ENCODE measurements around the gene TSTD1. TPM values are rescaled to one million over a fixed set of nuclear protein-coding genes. Genes with fewer than 3 reads are reported as not detected.
A peak's percentile ranks its signal among the peaks of the same experiment; 100 is the strongest.
"Not testable (repeated sequence)": the region's sequence is repeated elsewhere in the genome, so short reads cannot be mapped to it uniquely, and the experiment has no call there.

TSTD1 gene
- total RNA-seq, 6 donors from 2014 or later = 56.2 to 170 (median 113) TPM

DNA sequence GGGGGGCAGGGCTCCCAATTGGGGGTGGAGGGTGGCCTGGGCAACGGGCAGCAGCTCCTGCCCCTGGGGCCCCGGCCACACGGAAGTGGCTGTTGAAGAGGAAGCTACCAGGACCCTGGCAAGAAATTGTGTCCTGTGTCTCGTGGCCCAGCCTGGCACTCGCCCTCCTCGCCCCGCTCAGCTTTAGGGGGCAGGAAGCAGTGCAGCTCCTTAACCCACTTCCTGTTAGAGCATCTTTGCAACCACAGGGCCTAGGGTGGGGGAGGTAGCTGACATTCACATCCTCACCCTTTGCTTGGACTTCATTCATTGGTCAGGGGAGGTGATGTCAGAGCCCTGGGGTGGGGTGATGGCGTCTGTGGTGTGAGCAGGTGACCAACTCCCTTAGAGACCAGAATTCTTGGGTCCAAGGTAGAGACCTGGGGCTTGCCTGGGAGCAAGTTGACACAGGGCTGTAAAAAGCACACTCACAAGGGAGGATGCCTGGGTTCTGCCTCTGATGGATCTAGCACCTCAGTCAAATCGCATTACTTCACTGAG lies 31.0 kb upstream of the TSTD1 start, which contains the start of gene ARHGAP30:
Gene ARHGAP30, minus strand, starts transcription at position 161 of the 540 bp plus-strand sequence. CDS start 267 bp downstream, outside the sequence.
- Histone ChIP-seq H3K4me1 (peaks cover 0 to 14% (median 6%) of the 10 kb centered on the region in 4 donors), H3K27ac (peak within 1 kb of the TSS; percentile 82 to 93 (median 88)), H3K9me3 (no peaks in the 10 kb centered on the region), H3K27me3 (no peaks in the 10 kb centered on the region), H3K36me3 (no peaks in the 10 kb centered on the region), H3K4me3 (peak within 1 kb of the TSS; percentile 35 to 58 (median 46))
- WGBS, 2 donors = 54 to 64% methylated on average over 3 to 8 of the region's 9 CpGs
- DNase-seq = peak; percentile 82 to 90
- ATAC-seq (ENCODE audit: low FRiP score in 2 of 2) = peak; percentile 76 to 86
- TF ChIP-seq, protein P1, sequence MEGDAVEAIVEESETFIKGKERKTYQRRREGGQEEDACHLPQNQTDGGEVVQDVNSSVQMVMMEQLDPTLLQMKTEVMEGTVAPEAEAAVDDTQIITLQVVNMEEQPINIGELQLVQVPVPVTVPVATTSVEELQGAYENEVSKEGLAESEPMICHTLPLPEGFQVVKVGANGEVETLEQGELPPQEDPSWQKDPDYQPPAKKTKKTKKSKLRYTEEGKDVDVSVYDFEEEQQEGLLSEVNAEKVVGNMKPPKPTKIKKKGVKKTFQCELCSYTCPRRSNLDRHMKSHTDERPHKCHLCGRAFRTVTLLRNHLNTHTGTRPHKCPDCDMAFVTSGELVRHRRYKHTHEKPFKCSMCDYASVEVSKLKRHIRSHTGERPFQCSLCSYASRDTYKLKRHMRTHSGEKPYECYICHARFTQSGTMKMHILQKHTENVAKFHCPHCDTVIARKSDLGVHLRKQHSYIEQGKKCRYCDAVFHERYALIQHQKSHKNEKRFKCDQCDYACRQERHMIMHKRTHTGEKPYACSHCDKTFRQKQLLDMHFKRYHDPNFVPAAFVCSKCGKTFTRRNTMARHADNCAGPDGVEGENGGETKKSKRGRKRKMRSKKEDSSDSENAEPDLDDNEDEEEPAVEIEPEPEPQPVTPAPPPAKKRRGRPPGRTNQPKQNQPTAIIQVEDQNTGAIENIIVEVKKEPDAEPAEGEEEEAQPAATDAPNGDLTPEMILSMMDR (IDR thresholded peaks at IDR 0.05) = no peak
- peak; percentile 74 to 79 for TF ChIP-seq POLR2AphosphoS5 (IDR thresholded peaks at IDR 0.05)
- TF ChIP-seq EP300 (IDR thresholded peaks at IDR 0.05) = no peak
- peak in 1 of 4 donors; percentile 74 for TF ChIP-seq POLR2A (IDR thresholded peaks at IDR 0.05)

DNA sequence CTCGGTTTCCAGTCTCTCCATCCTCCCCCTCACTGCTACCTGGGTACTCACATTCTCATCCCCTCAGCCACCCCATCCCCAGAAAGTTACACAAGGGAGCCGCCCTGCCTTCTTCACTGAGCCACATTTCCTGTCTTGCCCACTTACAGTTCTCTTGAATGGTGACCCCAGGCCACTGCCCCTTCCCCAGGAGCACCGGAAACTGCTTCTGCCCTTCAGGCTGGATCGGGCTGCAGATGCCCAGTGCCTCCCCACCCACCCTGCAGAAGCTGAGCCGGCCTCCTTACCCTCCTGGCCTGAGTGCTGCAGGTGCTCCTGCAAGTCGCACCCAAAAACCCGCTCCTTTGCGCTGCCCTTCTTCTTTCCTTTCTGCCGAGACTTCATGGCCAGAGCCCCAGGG lies 30.5 kb upstream of the TSTD1 start:
- H3K27me3 ChIP-seq = no peaks in the 10 kb centered on the region
- ATAC-seq (ENCODE audit: low FRiP score in 2 of 2) (no peak), DNase-seq (no peak)
- peaks cover 0 to 14% (median 6%) of the 10 kb centered on the region in 4 donors for H3K4me1 ChIP-seq
- H3K27ac ChIP-seq = peak overlapping the region; percentile 82 to 93 (median 88)
- H3K9me3 ChIP-seq = no peaks in the 10 kb centered on the region
- peak overlapping the region; percentile 35 to 58 (median 46) for H3K4me3 ChIP-seq
- no peak for TF ChIP-seq POLR2AphosphoS5 (IDR thresholded peaks at IDR 0.05)
- TF ChIP-seq POLR2A (IDR thresholded peaks at IDR 0.05) = no peak
- WGBS, 2 donors = 47 to 56% methylated on average over 5 to 7 of the region's 9 CpGs
- no peaks in the 10 kb centered on the region for H3K36me3 ChIP-seq

DNA sequence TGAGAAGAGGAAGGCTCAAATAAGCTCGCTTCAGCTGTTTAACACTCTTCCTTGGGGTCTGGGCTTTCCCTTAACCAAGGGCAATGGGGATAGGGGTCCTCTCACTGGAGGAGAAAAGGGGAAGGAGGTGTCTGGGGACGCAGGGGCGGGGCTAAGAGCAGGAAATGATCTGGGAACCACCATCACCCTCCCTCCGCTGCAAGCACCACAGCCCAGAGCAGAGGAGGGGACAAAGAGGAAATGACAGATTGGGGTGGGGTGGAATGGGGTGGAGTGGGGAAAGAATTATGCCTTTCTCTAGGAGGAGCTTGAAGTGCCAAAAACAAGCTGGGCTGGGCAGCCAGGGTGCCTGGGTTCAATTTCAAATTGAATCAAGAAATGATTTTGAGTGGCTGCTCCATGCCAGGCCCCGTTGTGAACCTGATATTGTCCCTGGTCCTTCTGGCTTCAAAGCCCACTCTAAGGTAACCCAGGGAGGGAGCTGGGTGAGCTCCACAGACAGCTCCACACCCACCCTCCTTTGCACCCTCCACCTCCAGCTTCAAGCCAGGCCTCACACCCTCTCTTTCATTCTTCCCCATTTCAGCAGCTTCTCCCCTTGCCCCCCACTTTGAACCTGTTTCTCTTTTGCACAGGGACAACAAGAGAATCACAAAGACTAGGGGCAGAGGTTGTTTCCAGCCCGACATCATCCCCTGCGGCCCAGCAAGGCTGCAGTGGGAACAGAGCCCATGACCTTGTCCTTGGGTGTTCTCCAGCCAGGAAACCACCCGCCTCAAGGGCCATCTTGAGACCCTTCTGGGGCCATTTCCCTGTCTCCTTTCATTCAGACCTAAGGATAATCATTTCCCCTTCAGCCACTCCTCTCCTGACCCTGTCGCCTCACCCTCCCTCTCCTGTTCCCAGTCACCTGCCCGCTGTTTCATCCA lies 29.8 kb upstream of the TSTD1 start:
- ATAC-seq (ENCODE audit: low FRiP score in 2 of 2) = peak; percentile 86 to 88
- H3K9me3 ChIP-seq = no peaks in the 10 kb centered on the region
- peak overlapping the region; percentile 82 to 93 (median 88) for H3K27ac ChIP-seq
- H3K36me3 ChIP-seq = no peaks in the 10 kb centered on the region
- H3K27me3 ChIP-seq = no peaks in the 10 kb centered on the region
- peak in 1 of 2 donors; percentile 85 for DNase-seq
- H3K4me1 ChIP-seq = peaks cover 0 to 14% (median 6%) of the 10 kb centered on the region in 4 donors
- 43 to 55% methylated on average over 10 of the region's 10 CpGs for WGBS, 2 donors
- peak overlapping the region; percentile 35 to 58 (median 46) for H3K4me3 ChIP-seq
- TF ChIP-seq, protein P1 (IDR thresholded peaks at IDR 0.05) = no peak
- TF ChIP-seq EP300 (IDR thresholded peaks at IDR 0.05) (no peak), POLR2AphosphoS5 (IDR thresholded peaks at IDR 0.05) (peak; percentile 51 to 60)

DNA sequence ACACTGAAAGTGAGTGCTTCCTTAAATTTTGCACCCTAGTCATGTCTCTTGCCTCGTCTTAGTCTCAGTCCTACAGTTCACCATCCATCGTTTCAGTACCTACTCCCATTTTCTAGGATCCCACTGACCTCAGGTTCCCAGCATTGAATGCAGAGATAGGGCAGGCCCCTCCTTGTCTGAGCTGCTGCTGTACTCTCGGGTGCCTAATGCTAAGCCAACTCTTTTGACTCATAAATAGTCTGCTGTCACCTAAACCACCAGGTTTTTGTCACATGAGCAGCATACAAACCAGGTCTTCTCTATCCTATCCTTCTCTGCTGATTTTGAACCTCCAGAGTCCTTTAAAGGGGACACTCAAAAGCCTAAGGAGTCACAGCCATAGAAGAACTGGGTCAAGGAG lies 27.9 kb upstream of the TSTD1 start:
- DNase-seq (no peak), ATAC-seq (ENCODE audit: low FRiP score in 2 of 2) (no peak)
- no peaks in the 10 kb centered on the region for H3K27me3 ChIP-seq
- WGBS, 2 donors = 72 to 77% methylated on average over 3 of the region's 3 CpGs
- no peaks in the 10 kb centered on the region for H3K9me3 ChIP-seq
- H3K36me3 ChIP-seq = no peaks in the 10 kb centered on the region
- peak overlapping the region in 1 of 4 donors; percentile 58 for H3K4me3 ChIP-seq
- H3K4me1 ChIP-seq = peaks cover 0 to 14% (median 6%) of the 10 kb centered on the region in 4 donors
- peak overlapping the region in 1 of 4 donors; percentile 93 for H3K27ac ChIP-seq
- TF ChIP-seq POLR2A (IDR thresholded peaks at IDR 0.05) = no peak
- no peak for TF ChIP-seq POLR2AphosphoS5 (IDR thresholded peaks at IDR 0.05)
- TF ChIP-seq, protein P1 (IDR thresholded peaks at IDR 0.05) = no peak
- TF ChIP-seq EP300 (IDR thresholded peaks at IDR 0.05) = no peak

DNA sequence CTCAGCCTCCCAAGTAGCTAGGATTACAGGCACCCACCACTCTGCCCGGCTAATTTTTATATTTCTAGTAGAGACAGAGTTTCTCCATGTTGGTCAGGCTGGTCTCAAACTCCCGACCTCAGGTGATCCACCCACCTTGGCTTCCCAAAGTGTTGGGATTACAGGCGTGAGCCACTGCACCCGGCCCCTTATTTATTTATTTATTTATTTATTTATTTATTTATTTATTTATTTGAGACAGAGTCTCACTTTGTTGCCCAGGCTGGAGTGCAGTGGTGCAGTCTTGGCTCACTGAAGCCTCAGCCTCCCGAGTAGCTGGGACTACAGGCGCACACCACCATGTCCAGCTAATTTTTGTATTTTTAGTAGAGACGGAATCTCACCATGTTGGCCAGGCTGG lies 26.9 kb upstream of the TSTD1 start:
- WGBS, 2 donors = 89 to 94% methylated on average over 7 of the region's 7 CpGs
- peaks cover 0 to 14% (median 6%) of the 10 kb centered on the region in 4 donors for H3K4me1 ChIP-seq
- not testable (repeated sequence) for H3K36me3 ChIP-seq; ATAC-seq (ENCODE audit: low FRiP score in 2 of 2); H3K27me3 ChIP-seq; H3K4me3 ChIP-seq; H3K9me3 ChIP-seq; DNase-seq; H3K27ac ChIP-seq

DNA sequence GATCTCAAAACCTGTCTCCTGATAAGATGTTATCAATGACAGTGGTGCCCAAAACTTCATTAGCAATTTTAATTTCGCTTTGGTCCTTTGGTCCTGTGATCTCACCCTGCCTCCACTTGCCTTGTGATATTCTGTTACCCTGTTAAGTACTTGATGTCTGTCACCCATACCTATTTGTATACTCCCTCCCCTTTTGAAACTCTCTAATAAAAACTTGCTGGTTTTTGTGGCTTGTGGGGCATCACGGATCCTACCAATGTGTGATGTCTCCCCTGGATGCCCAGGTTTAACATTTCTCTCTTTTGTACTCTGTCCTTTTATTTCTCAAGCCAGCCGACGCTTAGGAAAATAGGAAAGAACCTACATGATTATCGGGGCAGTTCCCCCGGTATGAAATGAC lies 25.2 kb upstream of the TSTD1 start:
- WGBS, 2 donors = 62 to 75% methylated on average over 6 of the region's 6 CpGs
- H3K27ac ChIP-seq; DNase-seq; H3K36me3 ChIP-seq; ATAC-seq (ENCODE audit: low FRiP score in 2 of 2); H3K9me3 ChIP-seq; H3K27me3 ChIP-seq; H3K4me1 ChIP-seq; H3K4me3 ChIP-seq: not testable (repeated sequence)
